Activated CD8-positive, alpha-beta memory T cell treated with anti-CD3 and anti-CD28 coated beads for 36 hours (primary cell): ENCODE measurements around the gene LGALS14. TPM values are rescaled to one million over a fixed set of nuclear protein-coding genes. Genes with fewer than 3 reads are reported as not detected.
"Not testable (repeated sequence)": the region's sequence is repeated elsewhere in the genome, so short reads cannot be mapped to it uniquely, and the experiment has no call there.

ENCODE experiments used
- CTCF ChIA-PET: fragments of 350-600 bp; sonication (Branson Sonifier 250); formaldehyde crosslinking; loops from one replicate; lab custom pipeline; 2021; ENCODE audit warnings: antibody characterized with exemption; lab: Charles Lee
- POLR2A ChIA-PET: fragments of 350-600 bp; sonication (Branson Sonifier 250); formaldehyde crosslinking; loops from one replicate; lab custom pipeline; 2021; ENCODE audit warnings: antibody characterized with exemption; lab: Charles Lee
- total RNA-seq, 2 experiments: library from RNA; stranded (reverse); gene quantifications; one replicate each; pipeline ENCODE4 v1.2.3, GENCODE V29; 2021

Gene LGALS14, protein sequence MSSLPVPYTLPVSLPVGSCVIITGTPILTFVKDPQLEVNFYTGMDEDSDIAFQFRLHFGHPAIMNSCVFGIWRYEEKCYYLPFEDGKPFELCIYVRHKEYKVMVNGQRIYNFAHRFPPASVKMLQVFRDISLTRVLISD
- not detected for total RNA-seq

DNA sequence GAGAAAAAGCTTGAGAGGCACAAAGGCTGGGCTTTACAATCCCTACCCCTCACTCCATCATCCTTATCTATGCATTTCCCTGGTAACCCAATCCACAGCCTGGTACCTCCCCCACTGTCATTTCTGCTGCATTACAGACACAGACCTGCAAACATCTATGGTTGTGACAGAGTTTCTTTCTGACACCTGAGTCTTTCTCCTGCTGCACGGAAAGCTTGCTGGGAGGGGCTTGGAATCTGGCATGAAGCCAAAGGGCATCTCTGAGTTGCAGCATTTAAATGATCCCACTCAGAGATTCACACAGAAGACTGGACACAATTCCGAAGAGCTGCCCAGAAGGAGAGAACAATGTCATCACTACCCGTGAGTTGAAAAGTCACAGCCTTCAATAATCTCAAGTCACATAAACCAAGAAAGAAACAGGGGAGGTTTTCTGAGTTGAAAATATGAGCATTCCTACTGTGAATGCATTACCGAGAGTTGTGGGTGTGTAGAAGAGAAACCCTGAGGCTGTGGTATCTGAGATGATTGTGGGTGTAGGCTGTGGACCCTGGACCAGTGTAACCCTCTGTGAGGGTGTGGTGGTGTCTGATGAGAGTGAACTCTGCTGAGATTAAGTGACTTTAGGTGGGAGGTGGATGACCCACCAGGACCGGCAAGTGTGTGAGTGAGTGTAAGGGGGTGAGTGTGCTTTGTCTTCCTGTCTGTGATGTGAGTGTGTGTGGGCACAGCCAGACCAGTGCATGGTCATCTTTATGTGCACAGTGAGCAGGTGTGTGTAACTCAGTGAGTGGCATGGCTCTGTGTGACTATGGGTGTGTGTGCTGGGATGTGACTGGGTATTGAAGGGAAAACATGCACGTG, at the start of gene LGALS14:
Gene LGALS14, plus strand, starts transcription at position 301 of the 864 bp plus-strand sequence. Its CDS starts 48 bp downstream, at position 349.
- ChIA-PET POLR2A (no interaction called here), CTCF (interaction anchor here (0.6 to 1.3 kb wide), 3 partner anchors 24 to 171 kb away, joined by 3 read pairs; partner anchors contain the start of gene EID2B)

DNA sequence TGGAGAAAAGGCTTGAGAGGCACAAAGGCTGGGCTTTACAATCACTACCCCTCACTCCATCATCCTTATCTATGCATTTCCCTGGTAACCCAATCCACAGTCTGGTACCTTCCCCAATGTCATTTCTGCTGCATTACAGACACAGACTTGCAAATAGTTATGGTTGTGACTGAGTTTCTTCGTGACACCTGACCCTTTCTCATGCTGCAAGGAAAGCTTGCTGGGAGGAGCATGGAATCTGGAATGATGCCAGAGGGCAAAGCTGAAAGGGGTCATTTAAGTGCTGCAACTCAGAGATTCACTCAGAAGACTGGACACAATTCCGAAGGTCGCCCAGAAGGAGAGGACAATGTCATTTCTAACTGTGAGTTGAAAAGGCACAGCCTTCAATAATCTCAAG, 48.7 kb upstream of the LGALS14 start, which contains the start of gene LGALS16:
Gene LGALS16, plus strand, starts transcription at position 301 of the 400 bp plus-strand sequence. Its CDS starts 49 bp downstream, at position 350.
- ChIA-PET POLR2A (no interaction called here), CTCF (no interaction called here)

DNA sequence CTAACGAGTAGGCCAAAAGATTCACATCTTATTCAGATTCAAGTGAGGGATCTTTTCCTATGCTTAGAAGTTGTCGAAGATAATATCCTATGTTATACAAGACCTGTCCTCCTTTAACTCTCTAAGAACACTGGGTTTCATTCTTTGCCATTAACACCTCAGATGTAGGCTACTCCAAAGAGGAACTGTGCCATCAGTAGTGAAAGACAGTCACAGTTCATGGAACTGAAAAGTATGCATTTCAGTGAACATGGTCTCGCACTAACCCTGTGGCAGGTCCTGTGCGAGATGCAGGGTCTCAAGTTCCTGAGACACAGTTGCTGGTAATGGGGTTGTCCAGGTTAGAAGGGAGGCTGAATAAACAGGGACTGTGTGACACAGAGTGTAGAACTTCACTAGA, 44.5 kb upstream of the LGALS14 start:
- CTCF ChIA-PET = no interaction called here
- POLR2A ChIA-PET = no interaction called here

DNA sequence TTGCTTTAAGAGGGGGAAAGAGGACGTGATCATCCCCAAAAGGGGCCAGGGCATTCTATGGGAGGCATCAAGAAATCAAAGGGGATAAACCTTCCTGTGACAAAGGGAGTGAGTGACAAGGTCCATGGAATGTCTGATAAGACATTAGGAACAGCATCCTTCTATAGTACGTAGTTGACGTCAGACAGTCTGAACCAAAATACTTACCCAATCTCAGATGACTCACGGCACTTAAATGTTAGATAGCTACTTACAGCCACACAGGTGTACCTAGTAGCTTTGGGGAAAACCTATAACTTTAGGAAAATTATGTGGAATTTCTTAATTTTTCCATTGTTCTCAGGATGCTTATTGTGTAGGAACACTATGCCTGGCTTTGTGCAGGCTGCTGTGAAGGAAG, 43.6 kb upstream of the LGALS14 start:
- POLR2A ChIA-PET = no interaction called here
- CTCF ChIA-PET = no interaction called here

DNA sequence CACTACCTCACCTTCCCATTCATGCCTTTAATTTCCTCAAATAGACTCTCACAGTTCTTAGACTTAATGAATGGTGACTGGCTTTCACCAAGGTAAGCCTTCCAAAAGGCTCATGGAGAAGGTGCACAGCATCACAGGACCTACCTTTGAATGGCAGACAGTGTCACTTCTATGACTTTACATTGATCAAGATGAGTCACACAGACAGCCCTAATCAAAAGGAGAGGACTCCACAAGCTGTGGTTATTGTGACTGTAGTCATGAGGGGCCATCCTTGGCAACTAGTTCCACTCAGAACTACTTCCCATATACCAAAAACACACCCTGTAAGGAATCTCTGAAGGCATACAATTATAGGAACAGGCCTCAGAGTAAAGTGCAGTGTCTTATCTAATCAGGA, 42.7 kb upstream of the LGALS14 start:
- ChIA-PET CTCF (no interaction called here), POLR2A (no interaction called here)

DNA sequence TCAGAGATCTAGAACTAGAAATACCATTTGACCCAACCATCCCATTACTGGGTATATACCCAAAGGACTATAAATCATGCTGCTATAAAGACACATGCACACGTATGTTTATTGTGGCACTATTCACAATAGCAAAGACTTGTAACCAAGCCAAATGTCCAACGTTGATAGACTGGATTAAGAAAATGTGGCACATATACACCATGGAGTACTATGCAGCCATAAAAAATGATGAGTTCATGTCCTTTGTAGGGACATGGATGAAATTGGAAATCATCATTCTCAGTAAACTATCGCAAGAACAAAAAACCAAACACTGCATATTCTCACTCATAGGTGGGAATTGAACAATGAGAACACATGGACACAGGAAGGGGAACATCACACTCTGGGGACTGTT, 34.4 kb upstream of the LGALS14 start:
- CTCF ChIA-PET, POLR2A ChIA-PET: not testable (repeated sequence)

DNA sequence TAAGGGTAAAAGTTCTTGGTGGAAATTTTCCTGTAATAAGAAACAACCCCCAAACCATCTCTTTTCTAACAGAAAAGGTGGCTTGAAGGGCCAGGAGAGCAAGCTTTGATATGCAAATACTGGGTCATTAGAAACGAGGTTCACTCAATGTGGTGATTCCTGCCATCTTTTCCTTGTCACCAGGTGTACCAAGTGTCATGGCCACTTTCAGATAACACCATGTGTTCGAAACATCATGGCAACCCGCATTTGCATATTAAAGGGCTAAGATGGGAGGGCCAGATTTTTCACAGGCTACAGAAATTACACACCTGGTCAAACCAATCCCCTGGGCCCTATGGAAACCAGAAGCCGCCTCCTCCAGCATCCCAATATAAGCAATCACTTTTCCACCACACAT, 33.3 kb upstream of the LGALS14 start:
- POLR2A ChIA-PET = interaction anchor here (1.4 kb wide), 1 partner anchor 119 kb away, joined by 3 read pairs; no protein-coding TSS in a partner anchor
- CTCF ChIA-PET = interaction anchor here (1.2 to 4.9 kb wide), 2 partner anchors 119 to 125 kb away, joined by 5 to 36 read pairs; no protein-coding TSS in a partner anchor

DNA sequence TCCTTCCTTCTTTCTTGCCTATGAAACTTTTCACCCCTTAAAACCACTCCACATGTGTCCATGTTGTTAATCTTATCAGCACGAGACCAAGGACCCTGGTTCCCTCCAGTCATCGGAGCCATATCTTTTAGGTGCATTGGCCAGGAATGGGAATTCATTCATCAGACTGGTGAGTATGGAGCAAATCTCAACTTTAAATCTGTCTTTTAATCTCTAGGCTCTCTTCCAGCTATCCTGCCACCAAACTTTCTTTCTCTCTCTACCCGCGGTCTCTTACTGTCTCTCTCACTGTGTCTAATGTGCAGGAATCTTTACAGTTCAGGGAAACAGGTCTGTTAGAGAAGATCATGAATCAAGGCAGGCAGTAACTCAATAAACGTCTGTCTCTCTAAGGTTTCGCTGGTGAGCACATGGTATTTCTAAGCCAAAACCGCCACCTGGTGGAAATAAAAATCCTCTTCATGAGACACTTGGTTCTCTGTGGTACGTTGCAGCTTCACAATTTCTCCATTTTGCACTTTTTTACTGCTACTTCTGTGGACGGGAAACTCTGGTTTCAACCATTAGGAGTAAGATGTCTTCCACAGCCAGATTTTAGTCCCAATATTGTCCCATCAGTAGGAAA, 32.4 kb upstream of the LGALS14 start:
- CTCF ChIA-PET = interaction anchor here (0.6 to 4.9 kb wide), 7 partner anchors 8 to 236 kb away, joined by 3 to 36 read pairs (median 3); partner anchors contain the start of gene RPS16
- POLR2A ChIA-PET = interaction anchor here (1.4 kb wide), 1 partner anchor 120 kb away, joined by 3 read pairs; no protein-coding TSS in a partner anchor

DNA sequence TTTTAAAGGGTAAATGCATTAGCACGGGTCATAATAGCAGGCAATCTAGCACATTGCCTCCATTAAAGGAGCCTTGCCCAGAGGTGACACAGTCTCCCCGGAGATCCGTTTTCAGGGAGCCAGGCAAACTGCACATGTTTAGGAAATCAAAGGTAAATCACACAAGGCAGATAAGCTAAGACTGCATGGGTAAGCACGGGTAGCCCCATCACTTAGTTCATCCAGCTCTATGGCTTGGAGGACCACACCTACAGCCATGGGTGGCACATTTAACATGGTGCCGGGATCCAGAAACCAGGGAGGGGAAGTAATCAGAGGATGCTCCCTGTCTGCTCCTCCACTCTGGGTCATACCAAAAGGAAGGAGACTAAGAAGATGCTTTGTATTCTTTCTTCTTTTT, 31.8 kb upstream of the LGALS14 start:
- CTCF ChIA-PET = interaction anchor here (0.9 to 4.9 kb wide), 7 partner anchors 9 to 298 kb away, joined by 3 to 36 read pairs (median 3); no protein-coding TSS in a partner anchor
- POLR2A ChIA-PET = interaction anchor here (1.4 kb wide), 1 partner anchor 121 kb away, joined by 3 read pairs; no protein-coding TSS in a partner anchor

DNA sequence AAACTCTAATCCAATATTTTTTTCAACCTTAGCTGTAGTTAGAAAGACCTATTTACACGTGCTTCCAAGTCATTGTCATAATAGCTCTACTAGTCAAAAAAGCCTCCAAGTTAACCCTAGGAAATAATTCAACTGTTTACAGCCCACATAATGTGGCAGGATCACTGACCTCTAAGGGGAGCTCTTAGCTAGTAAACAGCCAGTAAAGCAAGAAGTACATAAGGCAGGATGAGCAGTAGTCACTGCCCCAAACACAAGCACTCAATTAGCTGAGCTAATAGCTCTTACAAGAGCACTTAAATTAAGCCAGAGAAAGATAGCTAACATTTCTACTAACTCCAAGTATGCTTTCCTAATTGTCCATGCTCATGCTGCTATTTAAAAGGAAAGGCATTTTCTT, 30.4 kb upstream of the LGALS14 start:
- POLR2A ChIA-PET = not testable (repeated sequence)
- CTCF ChIA-PET = interaction anchor here (0.8 to 4.9 kb wide), 5 partner anchors 27 to 296 kb away, joined by 3 to 36 read pairs (median 3); no protein-coding TSS in a partner anchor

DNA sequence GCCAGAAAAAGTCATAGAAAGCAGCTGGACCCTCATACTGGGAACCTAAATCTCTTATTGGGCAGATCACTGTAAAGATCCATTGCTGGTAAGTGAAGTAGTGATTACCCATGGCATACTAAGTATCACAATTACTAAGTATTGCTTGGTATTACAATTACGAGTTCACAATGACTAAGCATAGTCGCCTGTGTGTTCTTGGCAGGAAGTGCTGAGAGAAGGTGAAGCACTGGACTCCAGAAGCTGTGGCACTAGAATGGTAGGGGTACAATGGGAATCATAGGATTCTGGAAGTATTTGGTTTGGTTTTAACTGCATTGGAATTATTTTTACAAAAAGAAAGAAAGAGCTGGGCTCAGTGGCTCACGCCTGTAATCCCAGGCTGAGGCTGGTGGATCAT, 28.3 kb upstream of the LGALS14 start:
- ChIA-PET CTCF (interaction anchor here (0.6 to 1.6 kb wide), 8 partner anchors 28 to 954 kb away, joined by 3 to 5 read pairs (median 3); partner anchors contain the start of genes DYRK1B and LGALS14), POLR2A (interaction anchor here (1.0 kb wide), 1 partner anchor 169 kb away, joined by 3 read pairs; no protein-coding TSS in a partner anchor)

DNA sequence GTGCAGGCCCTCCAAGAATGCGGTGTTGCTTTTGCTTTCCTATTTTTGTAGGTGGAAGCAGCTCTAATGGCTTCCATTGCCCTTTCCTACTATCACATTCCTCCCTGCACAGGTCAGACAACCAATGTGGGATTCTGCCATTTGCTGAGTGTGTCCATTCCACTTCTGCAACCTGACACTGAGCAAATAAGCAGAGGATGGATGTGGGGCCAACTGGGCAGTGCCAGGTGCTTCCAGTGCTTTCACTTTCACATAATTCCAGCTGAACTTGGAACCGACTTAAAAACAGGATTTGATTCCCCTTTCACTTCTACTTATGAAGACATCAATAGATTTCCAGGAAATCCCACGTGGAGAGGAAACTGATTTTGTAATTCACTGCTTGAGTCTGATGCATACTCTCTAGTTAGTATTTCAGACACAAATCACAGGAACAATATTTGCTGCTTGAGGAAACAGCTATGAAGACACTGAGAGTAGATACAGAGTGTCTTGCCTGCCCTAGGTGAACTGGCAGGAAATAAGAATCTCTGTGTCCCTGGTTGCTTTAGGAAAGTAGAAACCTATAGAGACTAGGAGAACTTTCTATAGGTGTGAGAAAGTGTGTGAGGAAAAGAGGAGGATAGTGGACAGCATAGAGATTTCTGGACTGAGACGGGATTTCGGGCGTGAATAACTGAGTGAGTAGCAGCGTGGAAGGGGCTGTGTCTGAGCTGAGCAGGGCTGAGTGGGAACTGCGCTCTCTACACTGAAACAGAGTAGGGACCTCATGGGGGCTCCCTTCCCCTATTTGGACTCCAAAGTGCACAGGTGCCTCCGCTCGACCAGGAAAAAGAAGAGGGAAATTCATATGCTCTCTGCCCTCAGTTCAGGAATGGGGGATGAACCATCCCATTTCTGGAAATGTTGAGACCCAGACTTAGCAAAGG, 26.1 kb upstream of the LGALS14 start:
- ChIA-PET POLR2A (interaction anchor here (1.4 kb wide), 1 partner anchor 243 kb away, joined by 3 read pairs; the partner anchor contains the start of gene RPS16), CTCF (interaction anchor here (0.5 to 0.7 kb wide), 2 partner anchors 89 to 137 kb away, joined by 3 to 4 read pairs; no protein-coding TSS in a partner anchor)

DNA sequence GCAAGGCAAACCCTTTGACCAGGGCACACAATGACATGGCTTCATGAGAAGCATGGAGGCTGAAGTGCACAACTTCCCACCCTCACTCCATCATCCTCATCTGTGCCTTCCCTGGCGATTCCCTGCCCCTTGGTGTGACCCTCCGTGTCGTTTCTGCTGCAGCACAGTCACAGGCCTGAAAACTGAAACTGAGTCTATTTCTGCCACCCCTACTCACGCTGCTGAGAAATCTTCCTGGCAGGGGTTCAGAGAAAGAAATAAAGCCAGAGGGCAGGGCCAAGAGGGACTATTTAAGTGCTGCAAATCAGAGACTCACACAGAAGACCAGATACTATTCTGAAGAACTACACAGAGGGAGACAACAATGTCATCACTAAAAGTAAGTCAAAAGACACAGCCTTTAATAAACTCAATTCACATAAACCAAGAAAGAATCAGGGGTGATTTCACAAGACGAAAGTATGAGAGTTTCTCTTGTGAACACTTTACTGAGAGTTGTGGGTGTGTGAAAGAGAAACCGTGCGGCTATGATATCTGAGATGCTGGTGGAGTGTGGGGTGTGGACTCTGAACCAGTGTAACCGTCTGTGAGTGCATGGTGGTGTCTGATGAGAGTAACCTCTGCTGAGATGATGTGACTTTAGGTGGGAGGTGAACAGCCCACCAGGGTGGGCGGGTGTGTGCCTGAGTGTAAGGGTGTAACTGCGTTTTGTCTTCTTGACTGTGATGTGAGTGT, 25.1 kb upstream of the LGALS14 start:
- CTCF ChIA-PET = interaction anchor here (0.7 kb wide), 2 partner anchors 88 to 96 kb away, joined by 3 to 4 read pairs; no protein-coding TSS in a partner anchor
- POLR2A ChIA-PET = no interaction called here

DNA sequence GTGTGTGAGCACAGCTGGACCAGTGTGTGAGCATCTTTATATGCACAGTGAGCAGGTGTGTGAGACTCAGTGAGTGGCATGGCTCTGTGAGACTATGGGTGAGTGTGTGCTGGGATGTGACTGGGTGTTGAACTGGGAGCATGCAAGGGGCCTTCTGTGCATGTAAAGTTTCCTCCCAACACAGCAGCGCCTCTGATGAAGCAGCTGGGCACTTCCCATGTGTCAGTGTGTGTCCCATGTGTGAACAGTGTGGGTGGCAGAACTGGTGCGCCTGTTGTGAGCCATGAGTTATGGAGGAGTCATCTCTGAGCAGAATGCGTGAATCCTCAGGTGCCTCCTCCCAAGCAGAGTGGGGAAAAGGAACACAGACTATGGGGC, 24.5 kb upstream of the LGALS14 start:
- CTCF ChIA-PET = interaction anchor here (0.7 kb wide), 1 partner anchor 96 kb away, joined by 3 read pairs; no protein-coding TSS in a partner anchor
- POLR2A ChIA-PET = no interaction called here

DNA sequence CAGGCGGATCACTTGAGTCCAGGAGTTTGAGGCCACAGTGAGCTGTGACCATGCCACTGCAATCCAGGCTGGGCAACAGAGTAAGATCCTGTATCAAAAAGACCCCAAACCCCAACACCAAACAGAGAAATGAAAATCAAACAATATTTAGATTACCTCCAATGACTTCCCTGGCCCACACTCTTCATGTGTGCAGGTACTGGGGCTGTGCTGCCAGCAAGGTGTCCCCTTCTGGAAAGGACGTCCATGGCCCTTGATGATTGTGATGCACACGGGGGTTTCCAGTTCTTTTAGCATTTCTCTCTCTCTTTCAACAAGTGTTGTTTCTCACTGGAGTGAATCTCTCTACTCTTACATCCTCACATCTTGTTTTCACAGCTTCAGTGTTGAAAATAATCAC, 23.7 kb upstream of the LGALS14 start:
- CTCF ChIA-PET = interaction anchor here (0.8 kb wide), 1 partner anchor 24 kb away, joined by 3 read pairs; the partner anchor contains the start of gene LGALS14
- POLR2A ChIA-PET = no interaction called here

DNA sequence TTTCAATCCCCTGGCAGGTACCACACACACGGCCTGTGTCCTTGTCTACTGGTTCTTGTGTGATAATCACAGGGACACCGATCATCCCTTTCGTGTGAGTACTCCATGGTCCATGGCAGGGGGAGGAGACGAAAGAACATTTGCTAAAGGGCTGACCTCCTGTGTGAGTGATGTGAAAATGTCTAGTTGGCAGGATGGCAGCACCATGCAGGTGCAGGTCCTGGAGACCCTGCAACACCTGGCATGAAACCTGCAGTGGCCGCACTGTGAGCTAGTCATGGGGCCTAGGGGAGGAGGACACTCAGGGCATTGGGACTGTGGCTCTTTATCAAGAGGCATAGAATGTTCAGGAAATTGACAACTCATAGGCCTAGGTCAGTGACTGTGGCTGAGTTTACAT, 22.9 kb upstream of the LGALS14 start:
- CTCF ChIA-PET = no interaction called here
- POLR2A ChIA-PET = no interaction called here

DNA sequence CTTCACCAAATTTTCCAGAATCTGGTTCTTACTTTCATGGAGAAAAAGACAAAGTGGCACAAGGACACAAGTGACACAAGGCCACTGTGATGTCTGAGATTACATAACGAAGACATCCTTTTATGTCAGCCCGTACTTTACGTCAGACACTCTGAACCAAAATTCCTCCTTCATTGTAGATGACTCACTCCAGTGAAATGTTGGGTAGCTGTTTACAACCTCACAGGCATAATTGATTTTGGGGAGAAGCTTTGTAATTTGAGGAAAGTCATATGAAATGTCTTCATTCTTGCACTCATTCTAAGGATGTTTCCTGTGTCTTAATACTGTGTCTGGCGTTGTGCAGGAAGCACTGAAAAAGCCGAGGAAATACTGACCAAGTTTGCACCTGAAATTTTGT, 20.0 kb upstream of the LGALS14 start:
- CTCF ChIA-PET = no interaction called here

More for the DNA sequence above, 20.0 kb upstream of the LGALS14 start:
- POLR2A ChIA-PET = no interaction called here
